ENCODE results near the gene CCDC6. TPM values are rescaled to one million over a fixed set of nuclear protein-coding genes. Genes with fewer than 3 reads are reported as not detected.
A peak's percentile ranks its signal among the peaks of the same experiment; 100 is the strongest.

Gene CCDC6
- total RNA-seq, 6 donors from 2014 or later = 42.5 to 118 (median 51.5) TPM

DNA sequence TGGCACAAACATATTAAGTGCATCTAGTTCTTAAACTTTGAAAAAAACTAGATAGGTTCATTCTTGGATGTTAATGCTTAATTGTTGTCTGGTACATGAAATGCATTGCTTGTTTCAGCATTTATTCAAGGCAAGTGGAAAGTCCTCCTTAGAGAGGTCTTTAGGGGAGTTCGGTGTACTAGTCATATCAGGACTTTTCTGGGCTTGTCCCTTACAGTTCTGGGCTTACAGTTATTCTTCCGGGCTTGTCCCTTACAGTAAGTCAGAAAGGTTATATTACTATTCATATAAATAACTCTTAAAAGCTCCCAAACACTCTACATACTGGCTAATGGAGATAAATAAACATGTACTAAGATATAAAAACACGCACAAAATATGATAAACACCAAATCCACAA lies 91.5 kb downstream of the CCDC6 start:
- Histone ChIP-seq H3K9me3 (no peaks in the 10 kb centered on the region), H3K4me1 (peaks cover 0 to 4% (median 0%) of the 10 kb centered on the region in 4 donors), H3K36me3 (peaks cover 13 to 40% (median 17%) of the 10 kb centered on the region in 4 donors), H3K27me3 (no peaks in the 10 kb centered on the region), H3K27ac (no peak overlapping the region), H3K4me3 (no peak overlapping the region)
- 78 to 94% methylated on average over 3 of the region's 3 CpGs for WGBS, 2 donors
- TF ChIP-seq POLR2A (IDR thresholded peaks at IDR 0.05) (no peak), EP300 (IDR thresholded peaks at IDR 0.05) (no peak), POLR2AphosphoS5 (IDR thresholded peaks at IDR 0.05) (no peak)
- TF ChIP-seq, protein P1, sequence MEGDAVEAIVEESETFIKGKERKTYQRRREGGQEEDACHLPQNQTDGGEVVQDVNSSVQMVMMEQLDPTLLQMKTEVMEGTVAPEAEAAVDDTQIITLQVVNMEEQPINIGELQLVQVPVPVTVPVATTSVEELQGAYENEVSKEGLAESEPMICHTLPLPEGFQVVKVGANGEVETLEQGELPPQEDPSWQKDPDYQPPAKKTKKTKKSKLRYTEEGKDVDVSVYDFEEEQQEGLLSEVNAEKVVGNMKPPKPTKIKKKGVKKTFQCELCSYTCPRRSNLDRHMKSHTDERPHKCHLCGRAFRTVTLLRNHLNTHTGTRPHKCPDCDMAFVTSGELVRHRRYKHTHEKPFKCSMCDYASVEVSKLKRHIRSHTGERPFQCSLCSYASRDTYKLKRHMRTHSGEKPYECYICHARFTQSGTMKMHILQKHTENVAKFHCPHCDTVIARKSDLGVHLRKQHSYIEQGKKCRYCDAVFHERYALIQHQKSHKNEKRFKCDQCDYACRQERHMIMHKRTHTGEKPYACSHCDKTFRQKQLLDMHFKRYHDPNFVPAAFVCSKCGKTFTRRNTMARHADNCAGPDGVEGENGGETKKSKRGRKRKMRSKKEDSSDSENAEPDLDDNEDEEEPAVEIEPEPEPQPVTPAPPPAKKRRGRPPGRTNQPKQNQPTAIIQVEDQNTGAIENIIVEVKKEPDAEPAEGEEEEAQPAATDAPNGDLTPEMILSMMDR (IDR thresholded peaks at IDR 0.05) = no peak
- ATAC-seq (ENCODE audit: low FRiP score in 2 of 2) (no peak), DNase-seq (no peak)

DNA sequence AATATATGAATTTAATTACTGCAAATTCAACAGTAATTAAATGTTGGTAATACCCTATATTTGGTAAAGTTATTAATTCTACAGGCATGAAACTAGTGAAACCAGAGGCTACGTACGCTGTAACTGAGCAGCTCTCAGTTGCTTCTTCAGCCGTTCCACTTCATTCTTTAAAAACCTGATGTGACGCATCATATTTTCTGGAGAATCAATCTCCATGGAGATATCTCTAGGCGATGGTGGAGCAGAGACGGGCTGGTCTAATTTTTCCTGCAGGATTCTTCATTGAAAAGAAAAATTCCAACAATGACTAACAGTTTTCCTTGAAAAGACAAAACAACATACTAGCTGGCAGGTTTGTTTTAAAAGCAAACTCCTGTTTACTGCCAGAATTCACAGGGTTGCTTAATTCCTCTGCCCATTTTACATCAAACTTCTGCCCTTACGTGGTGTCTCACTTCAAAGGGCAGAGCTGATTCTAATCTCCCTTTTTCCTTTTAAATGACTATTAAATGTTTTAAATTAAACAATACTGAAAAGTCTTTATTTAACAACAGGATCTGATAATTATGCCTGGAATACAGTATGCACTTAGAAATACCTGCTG lies 93.7 kb downstream of the CCDC6 start:
- no peak for ATAC-seq (ENCODE audit: low FRiP score in 2 of 2)
- WGBS, 2 donors = 91 to 93% methylated on average over 7 of the region's 7 CpGs
- peaks cover 13 to 58% (median 22%) of the 10 kb centered on the region in 4 donors for H3K36me3 ChIP-seq

DNA sequence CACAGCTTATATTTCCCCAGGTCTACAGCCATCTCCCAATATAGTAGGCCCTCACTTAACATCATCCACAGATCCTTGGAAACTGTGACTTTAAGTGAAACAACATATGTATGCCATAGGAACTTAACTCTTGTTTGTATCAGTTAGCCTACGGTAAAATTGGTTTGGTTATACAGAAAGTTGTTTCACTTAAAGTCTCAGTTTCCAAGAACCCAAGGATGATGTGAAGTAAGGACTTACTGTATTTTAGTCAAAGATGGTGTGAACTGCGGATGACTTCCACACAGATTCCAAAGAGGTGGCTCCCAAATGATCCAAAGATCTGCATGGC lies 96.7 kb downstream of the CCDC6 start:
- H3K9me3 ChIP-seq = no peaks in the 10 kb centered on the region
- peaks cover 0 to 18% (median 7%) of the 10 kb centered on the region in 4 donors for H3K4me1 ChIP-seq
- H3K27me3 ChIP-seq = no peaks in the 10 kb centered on the region
- DNase-seq = no peak
- peaks cover 27 to 87% (median 39%) of the 10 kb centered on the region in 4 donors for H3K36me3 ChIP-seq
- ATAC-seq (ENCODE audit: low FRiP score in 2 of 2) = no peak
- no peak overlapping the region for H3K27ac ChIP-seq
- WGBS, 2 donors = 94 to 97% methylated on average over 2 of the region's 2 CpGs
- no peak overlapping the region for H3K4me3 ChIP-seq
- TF ChIP-seq EP300 (IDR thresholded peaks at IDR 0.05) = no peak
- TF ChIP-seq POLR2AphosphoS5 (IDR thresholded peaks at IDR 0.05) = no peak
- no peak for TF ChIP-seq POLR2A (IDR thresholded peaks at IDR 0.05)
- TF ChIP-seq, protein P1 (IDR thresholded peaks at IDR 0.05) = no peak

More for the DNA sequence above, 93.7 kb downstream of the CCDC6 start:
- no peak for TF ChIP-seq POLR2A (IDR thresholded peaks at IDR 0.05)
- no peak for TF ChIP-seq POLR2AphosphoS5 (IDR thresholded peaks at IDR 0.05)
- no peak for TF ChIP-seq EP300 (IDR thresholded peaks at IDR 0.05)
- TF ChIP-seq, protein P1 (IDR thresholded peaks at IDR 0.05) = no peak
- no peak overlapping the region for H3K27ac ChIP-seq
- H3K4me3 ChIP-seq = no peak overlapping the region
- H3K4me1 ChIP-seq = peaks cover 0 to 14% (median 7%) of the 10 kb centered on the region in 4 donors
- no peaks in the 10 kb centered on the region for H3K27me3 ChIP-seq
- DNase-seq = no peak
- H3K9me3 ChIP-seq = no peaks in the 10 kb centered on the region

DNA sequence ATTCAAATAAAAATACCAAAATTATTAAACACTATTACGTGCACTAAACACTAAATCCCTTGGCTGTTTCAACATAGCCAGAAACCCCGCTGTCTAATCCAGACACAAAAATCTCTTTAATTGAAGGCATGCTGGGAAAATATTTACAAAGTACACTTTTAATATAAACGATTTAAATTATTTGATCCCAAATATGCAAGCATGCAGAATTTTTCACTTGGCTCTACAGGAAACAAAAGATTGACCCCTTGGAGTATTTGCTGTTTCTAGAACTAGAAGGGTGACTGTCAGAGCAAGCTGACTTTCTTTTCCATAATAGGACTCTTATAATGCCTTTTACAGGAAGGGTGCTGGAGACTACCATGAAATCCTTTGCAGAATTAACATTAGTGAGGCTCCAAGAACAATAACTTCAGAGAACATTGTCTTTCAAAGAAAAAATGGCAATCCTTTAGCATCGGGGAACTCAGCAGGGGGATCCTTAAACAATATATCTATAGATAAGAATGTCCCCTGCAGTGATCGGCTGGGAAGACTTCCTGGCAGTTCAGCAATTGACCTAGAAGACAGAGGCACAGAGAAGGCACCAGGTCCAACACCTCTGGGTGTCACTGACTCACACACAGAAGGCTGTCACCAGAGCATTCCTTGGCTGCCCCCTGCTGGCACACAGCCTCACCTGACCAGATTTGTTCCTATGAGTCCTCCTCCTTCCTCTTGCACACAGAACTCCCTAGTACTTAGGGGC lies 97.3 kb downstream of the CCDC6 start:
- TF ChIP-seq POLR2AphosphoS5 (IDR thresholded peaks at IDR 0.05) = no peak
- no peak for TF ChIP-seq EP300 (IDR thresholded peaks at IDR 0.05)
- TF ChIP-seq, protein P1 (IDR thresholded peaks at IDR 0.05) = peak in 5 of 6 experiments; percentile 24 to 65 (median 48)
- TF ChIP-seq POLR2A (IDR thresholded peaks at IDR 0.05) = no peak
- H3K27ac ChIP-seq = no peak overlapping the region

More for the DNA sequence above, 97.3 kb downstream of the CCDC6 start:
- DNase-seq (peak in 1 of 2 donors; percentile 76), ATAC-seq (ENCODE audit: low FRiP score in 2 of 2) (peak; percentile 65 to 76)
- no peak overlapping the region for H3K4me3 ChIP-seq
- no peaks in the 10 kb centered on the region for H3K9me3 ChIP-seq
- H3K4me1 ChIP-seq = peaks cover 0 to 18% (median 7%) of the 10 kb centered on the region in 4 donors
- H3K27me3 ChIP-seq = no peaks in the 10 kb centered on the region
- 63 to 72% methylated on average over 5 of the region's 5 CpGs for WGBS, 2 donors
- peaks cover 27 to 89% (median 43%) of the 10 kb centered on the region in 4 donors for H3K36me3 ChIP-seq
